Mammary epithelial cell (primary cell): ENCODE data around the gene GABRB2.

Experiments
- EZH2 ChIP-seq: IDR thresholded peaks from 2 replicates; pipeline ENCODE4 v1.6.1; 2012; ENCODE audit warnings: low read length, inconsistent platforms, borderline replicate concordance
- TF ChIP-seq, protein P1 (sequence below), 2 donors: IDR thresholded peaks in 1 of 2; conservative IDR thresholded peaks in 1 of 2; 2 replicates each; pipeline ENCODE4 v1.5.1; 2011 to 2012; ENCODE audit warnings: inconsistent platforms in 2 of 2, low read length in 2 of 2, mild to moderate bottlenecking in 2 of 2, control low read depth in 1 of 2, low read depth in 1 of 2; ENCODE audit not compliant: insufficient read depth in 1 of 2; ENCODE audit errors: extremely low read depth in 1 of 2

DNA sequence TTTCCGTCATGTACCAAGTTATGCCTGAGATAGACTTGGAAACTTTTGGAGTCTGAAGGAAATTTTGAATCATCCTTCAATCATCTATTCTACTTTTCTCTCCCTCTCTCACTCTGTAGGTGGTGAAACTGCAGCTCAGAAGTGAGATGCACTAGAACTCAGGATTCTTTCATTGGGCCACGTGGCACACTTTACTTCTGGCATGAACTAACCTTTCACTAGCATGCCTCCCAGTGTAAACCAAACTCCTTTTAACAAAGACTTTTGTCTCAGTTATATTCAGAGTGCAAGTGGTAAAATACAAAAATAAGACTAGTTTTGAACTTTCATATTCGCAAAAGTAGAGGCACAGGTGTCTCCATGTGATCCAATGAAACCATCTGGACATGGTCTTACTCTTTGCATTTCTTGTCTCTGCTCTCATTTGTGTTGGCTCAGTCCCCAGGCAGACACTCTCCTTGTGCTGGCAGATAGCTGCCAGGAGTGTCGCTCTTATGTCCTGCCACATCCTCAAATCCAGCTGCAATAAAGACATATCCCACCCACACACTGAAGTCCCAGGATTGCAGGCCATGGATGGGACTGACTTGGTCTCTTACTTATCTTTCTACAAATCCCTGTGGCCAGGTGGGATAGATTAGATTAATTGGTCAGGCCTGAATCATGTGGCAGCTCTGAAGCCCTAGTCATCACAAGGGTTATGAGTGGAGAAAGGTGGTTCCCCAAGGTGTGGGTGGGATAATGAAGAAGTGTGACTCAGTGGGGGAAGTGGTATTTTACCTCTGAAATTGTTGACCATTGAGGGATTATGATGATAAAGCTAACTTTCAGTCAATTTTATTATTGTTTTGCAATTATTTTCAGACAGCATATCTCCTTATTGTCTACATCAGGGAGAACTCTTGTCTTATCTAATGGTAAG, 267.5 kb downstream of the GABRB2 start:
- TF ChIP-seq EZH2: no peak
- TF ChIP-seq, protein P1, sequence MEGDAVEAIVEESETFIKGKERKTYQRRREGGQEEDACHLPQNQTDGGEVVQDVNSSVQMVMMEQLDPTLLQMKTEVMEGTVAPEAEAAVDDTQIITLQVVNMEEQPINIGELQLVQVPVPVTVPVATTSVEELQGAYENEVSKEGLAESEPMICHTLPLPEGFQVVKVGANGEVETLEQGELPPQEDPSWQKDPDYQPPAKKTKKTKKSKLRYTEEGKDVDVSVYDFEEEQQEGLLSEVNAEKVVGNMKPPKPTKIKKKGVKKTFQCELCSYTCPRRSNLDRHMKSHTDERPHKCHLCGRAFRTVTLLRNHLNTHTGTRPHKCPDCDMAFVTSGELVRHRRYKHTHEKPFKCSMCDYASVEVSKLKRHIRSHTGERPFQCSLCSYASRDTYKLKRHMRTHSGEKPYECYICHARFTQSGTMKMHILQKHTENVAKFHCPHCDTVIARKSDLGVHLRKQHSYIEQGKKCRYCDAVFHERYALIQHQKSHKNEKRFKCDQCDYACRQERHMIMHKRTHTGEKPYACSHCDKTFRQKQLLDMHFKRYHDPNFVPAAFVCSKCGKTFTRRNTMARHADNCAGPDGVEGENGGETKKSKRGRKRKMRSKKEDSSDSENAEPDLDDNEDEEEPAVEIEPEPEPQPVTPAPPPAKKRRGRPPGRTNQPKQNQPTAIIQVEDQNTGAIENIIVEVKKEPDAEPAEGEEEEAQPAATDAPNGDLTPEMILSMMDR (conservative IDR thresholded peaks at IDR 0.05 in 1 of 2, IDR thresholded peaks at IDR 0.05 in 1 of 2; ENCODE audit: extremely low read depth in 1 of 2, insufficient read depth in 1 of 2, low read depth in 1 of 2, low read length in 2 of 2): no peak
